SKM-1 (cell line): ENCODE results near the gene GPR39.
A peak's percentile ranks its signal among the peaks of the same experiment; 100 is the strongest.

ENCODE experiments used
- DNase-seq: peaks from one replicate; lab custom pipeline; 2025; ENCODE audit not compliant: unreplicated experiment; lab: John Stamatoyannopoulos, UW

The GPR39 gene

DNA sequence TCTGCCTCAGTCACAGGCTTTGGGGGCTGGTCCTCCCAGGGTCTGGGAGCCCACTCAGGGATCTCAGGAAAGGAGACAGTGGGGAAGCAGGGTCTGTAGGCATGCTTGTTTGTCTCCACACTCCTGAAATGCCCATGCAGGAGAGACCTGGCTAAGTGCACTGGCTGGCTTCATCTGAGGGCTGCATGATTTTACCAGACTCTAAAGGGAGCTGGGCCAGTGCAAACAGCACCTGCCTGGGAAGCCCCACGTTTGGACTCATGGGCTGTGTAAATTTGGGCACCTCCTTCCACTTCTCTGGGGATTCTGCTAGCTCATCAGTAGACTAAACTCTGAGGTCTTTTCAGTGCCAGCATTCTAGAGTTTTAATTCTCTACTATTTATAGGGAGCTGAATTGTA, 219.7 kb downstream of the GPR39 start:
- no peak for DNase-seq

DNA sequence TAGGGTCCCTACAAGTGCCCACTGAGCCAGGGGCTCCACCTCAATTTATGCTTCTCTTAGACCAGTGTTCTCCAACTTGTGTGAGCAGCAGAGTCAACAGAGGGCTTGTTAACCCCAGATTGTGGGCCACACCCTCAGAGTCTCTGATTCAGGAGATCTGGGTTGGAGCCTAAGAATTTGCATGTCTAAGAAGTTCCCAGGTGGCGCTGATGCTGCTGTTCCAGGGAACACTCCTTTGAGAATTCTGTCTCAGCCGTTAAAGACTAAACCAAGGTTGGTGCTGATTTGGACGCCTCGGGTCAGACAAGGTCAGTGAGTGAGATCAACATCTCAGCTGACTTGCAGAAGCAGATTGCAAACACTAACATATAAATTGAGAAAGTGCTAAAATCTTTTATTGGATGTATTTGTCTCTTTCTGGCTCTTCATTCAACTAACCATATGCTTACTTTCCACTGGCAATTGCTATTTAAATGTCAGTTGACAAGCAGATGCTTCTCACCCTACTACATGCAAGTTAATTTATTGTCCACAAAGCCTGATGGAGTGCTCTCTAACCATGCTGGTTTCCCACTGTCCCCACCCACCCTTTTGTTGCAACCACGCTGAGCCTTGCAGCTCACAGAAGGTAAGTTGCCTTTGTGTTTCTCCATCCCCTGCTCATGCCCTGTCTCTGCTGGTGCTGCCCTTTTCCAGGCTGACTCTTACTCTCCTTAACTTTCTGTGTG, 221.9 kb downstream of the GPR39 start:
- DNase-seq, result no peak

DNA sequence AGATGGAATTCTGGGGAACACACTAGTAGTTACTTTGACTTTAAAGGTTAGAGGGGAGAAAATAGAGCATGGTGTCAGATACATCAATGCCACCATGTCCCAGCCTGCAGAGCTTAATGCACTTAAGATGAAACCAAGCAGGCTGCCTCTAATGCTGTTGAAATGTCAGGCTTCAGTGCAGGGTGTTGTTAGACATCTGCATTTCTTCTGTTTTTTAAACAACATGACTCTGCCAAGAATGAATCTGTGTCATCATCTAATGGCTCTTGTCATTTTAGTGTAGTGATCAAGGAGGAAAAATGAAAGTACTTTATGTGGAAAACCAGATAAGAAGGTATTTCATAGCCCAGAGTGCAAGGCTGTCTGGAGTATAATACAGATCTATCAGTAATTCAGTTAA, 223.5 kb downstream of the GPR39 start:
- no peak for DNase-seq

DNA sequence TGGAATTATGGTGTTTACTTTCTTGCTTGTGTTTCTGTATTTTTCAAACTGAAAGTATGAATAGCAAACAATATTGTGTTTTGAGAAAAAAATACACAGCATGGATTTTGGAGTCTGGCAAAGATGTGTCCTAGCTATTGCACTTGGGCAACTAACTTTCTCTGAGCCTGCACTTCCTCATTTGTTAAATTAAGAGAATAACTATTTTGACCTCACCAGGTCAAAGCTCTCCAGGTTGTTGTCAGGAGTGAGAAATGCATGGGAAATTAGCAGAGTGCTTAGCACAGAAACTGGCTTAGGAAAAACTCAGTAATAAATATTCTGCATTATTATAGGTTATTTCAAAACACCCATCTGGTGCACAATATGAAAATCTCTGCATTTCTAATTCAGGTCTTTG, 225.2 kb downstream of the GPR39 start:
- DNase-seq, result peak; percentile 24

DNA sequence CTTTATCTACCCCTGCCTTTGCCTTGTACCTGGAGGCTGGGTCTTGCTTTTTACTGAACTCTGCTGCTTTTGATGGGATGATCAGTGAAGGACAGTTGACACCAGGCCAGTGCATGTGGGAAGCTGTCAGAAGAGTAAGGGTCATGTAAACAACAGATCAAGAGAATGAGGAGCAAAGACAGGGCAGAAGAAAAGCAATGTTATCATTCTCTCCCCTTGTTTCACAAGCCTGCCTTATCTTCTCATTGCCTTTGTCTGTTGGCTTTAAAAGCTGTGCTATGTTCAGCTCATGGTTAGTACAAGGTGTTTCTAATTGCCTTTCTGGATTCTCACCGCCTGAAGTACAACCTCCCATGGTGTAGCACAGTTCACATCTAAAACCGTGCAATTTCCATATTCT, 225.8 kb downstream of the GPR39 start:
- no peak for DNase-seq

DNA sequence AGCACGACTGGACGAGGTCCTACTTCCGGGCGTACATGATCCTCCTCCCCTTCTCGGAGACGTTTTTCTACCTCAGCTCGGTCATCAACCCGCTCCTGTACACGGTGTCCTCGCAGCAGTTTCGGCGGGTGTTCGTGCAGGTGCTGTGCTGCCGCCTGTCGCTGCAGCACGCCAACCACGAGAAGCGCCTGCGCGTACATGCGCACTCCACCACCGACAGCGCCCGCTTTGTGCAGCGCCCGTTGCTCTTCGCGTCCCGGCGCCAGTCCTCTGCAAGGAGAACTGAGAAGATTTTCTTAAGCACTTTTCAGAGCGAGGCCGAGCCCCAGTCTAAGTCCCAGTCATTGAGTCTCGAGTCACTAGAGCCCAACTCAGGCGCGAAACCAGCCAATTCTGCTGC, 228.6 kb downstream of the GPR39 start:
- no peak for DNase-seq

DNA sequence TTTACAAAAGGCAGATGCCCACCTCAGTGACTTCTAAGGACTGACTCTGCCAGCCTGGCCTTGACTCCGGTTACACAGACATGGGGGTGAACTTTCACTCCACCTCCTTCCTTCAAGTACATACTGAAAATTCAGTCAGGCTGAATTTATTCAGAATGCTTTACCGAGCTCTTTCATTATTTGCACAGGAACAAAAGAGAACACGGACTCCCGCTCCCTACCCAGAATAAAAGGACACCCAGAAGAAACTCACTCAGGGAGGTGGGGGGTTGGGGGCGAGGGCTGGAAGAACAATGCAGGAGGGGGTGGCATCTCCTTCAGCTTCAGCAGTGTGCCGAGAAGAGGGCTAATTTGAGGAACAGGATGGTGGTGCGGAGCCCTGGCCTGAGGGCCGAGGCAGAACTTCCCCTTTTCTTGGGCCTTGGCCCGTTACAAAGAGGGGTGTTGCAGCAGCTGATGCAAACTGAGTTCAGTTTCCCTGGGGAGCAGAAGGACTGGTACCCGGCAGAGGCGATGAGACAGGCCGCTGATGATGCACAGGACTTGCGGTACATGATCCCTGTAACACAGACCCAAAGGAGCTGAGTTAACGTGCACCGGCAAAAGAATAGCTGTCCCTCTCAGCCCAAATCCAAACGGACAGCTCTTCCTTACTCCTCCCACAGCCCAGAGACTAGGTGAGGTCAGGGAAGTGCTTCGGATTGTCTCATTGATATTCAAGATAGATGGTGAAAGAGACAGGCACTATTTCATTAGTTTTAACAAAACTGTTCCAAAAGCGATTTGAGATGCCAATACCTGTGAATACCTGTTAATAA, 229.3 kb downstream of the GPR39 start:
- peak; percentile 91 for DNase-seq

DNA sequence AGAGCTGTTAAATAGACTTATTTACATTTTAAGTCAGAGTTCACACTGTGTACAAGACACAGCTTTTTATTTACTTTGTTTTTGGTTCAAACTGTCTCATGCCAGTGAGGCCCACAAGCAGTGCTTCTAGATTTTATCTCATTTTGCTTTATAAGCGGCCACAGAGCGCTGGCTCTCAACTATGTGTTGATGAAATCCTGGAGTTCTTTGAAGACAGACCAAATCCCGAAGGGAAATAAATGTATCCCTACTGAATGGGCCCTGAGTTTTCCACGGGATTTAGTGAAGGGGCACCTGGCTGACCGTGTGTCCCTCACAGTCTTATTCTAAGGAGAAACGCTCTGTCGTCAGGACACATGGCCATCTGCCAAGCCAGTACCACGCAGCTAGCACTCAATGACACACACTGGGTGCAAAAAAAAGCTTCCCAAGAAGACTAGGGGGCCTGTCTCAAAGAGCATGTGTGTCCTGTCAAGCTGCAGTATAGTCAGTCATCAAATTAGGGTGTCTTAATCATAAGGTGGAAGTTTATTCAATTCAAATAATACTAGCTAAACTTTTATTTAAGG, 230.0 kb downstream of the GPR39 start:
- no peak for DNase-seq

DNA sequence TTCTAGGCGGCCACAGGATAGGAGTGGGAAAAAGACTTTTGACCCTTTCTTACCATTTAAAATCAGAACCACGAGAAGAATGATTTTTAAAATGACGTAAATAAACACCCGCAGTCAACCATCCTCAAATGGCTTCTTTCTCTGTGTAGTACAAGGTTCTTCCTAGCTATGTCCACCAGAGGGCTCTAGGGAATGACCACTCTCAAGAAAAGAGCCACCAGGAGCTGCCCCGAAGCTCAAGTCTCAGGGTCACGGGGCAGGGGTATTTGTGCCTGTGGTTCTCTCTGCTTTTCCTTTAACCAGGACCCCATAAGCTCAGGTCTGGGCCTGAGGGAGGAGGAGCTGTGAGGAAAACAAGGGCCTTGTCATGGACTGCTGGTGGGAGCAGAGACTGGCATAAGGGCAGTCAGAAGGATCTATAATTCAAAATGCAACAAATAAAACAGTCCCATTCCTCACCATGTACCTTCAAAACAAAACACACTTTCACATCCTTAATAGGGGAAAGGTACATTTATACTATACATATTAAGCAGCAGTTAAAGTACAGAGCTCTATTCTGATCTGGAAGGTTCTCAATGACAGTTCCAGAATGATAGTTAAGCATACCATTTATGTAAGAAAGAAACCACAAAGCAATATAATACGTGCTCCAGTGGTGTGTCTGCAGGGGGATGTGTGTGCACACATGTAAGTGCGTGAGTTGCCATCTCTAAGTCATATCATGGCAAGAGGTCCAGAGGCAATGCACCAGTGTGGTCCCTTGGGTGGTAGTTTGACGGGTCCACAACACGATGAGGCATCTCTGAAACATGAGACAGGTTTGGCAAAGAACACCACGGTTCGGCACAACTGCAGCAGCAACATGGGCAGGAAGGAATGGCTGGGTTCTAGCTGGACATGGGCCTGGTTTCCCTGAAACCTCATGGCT, 234.8 kb downstream of the GPR39 start:
- DNase-seq, result no peak

DNA sequence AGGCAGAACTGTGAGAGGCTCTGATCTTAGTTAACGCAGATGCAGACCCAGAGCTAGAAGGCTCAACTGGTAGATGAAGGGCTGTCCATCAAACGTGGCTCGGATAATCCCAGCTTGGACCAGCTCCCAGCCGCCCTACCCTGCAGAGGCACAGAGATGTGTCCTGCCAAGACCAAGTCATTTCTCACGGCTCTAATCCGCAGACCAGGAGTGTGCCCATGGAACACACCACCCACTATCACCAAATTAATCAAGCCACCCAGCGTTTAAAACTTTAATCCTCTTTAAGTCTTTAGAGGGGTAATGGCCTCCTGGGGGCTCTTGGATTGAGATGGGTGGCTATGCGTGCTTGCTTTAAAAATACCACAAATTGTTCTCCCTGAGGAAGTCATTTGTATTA, 235.9 kb downstream of the GPR39 start:
- DNase-seq, result no peak

DNA sequence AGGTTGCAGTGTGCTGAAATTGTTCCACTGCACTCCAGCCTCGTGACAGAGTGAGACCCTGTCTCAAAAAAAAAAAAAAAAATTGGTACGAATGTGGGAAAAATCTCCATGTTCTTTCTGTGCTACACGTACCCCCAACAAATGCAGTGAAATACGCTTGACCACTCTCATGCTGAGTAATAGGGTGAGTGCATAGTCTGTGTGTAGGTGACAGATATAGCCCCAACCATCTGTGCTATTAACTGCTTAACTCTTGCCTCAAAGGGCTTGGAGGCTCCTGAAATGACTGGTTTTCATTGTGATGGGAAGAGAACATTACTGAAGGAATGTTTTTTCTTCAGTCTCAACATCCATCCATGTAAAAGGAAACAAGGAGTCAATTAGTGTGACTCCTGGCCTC, 237.7 kb downstream of the GPR39 start:
- no peak for DNase-seq

DNA sequence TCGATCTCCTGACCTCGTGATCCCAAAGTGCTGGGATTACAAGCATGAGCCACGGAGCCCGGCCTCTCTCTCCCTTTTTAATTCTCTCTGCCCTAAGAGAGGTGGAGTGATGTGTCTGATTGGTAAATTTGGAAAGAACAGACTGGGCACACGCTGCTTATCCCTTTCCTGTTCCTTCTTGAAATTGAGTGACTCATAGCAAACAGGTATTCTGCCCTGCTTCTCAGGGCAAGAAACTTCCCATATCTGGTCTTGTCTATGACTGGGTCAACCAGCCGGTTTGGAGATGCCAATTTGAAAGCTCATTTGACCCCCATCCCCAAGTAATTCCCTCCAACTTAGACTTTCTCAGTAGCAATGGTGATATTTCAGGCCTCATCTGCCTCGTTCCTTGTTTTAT, 238.4 kb downstream of the GPR39 start:
- no peak for DNase-seq

DNA sequence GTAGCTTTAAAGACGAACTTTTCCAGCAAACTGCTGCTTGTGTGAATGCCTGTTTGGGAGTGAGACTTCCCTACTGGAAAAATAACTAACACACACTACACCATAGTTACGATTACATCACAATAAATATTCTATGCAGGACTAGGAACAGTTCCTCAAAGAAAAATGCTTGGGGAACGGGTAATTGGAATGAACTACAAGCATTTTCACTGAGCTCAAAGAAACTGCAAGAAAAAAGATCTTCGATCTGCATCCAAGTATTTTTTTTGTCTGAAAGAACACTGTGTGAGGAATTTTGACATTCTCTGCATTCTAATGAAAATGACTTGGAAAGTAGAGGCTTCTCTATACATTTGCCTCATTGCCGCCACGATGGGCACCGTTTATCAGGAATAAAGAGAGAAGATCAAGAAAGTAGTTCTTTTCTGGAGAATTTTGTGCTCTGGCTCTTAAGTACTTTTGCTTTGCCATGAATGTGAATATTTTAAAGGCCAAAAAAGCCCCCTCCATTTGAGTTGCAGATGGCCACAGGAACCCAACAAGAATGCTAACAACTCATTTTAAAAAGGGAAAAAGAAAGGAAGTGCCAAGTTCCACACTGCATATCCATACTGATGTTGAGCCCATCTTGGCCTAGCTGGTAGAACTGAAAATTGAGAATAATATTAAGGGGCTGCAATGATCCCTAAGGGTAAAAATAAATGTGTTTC, 239.8 kb downstream of the GPR39 start:
- DNase-seq, result no peak

DNA sequence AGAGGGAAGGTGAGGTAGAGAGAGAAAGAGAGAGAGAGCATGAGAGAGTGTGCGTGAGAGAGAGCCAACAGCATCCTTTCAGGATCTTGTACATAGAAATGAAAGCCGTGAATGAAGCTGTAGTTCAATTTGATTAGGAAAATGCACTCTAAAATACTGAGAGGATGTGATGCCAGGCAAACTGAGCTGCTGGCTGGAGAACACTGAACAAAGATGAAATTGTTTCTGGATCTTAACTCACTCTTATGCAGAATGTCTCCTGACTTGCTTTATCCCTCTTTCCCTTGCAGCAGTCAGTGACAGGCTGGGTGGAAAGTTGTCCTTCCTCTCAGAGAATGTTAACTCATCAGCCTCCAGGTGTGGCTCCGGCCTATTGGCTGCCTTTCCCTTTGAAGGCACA, 242.7 kb downstream of the GPR39 start:
- no peak for DNase-seq

DNA sequence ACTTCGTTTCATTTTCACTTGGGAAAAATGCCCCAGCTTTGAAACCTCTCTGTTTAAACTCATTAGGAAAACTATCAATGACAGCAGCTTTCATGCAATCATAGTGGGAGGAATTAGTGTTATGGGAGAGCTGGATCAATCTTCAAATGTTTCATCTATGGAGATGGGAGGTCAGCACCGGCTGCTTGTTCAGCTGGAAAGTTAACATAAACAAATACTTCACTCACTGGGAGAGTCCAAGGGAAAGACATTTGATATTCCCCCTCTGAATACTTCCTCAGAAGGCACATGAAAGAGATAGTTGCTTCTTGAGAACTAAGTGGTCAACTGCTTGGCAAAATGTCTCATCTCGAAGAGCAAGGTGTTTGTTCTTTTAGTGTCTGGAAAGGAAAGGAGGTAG, 246.1 kb downstream of the GPR39 start:
- DNase-seq, result no peak

DNA sequence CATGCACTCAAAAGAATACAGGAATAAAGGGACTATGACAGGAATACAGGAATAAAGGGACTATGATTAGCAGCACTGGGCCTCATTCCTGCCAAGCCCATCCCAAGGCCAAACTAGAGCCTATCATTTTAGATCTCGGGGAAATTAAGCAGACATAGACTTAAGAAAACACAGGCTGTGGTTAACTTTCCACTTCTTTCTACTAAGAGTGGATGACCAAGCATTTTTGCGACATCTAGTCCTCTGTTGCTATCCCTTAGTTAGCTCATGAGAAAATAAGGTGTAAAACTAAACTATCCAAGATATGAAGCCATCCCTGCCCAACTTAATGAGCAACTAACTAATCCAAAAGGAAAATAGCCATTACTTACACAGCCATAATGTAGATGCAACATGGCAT, 247.5 kb downstream of the GPR39 start:
- DNase-seq, result no peak

DNA sequence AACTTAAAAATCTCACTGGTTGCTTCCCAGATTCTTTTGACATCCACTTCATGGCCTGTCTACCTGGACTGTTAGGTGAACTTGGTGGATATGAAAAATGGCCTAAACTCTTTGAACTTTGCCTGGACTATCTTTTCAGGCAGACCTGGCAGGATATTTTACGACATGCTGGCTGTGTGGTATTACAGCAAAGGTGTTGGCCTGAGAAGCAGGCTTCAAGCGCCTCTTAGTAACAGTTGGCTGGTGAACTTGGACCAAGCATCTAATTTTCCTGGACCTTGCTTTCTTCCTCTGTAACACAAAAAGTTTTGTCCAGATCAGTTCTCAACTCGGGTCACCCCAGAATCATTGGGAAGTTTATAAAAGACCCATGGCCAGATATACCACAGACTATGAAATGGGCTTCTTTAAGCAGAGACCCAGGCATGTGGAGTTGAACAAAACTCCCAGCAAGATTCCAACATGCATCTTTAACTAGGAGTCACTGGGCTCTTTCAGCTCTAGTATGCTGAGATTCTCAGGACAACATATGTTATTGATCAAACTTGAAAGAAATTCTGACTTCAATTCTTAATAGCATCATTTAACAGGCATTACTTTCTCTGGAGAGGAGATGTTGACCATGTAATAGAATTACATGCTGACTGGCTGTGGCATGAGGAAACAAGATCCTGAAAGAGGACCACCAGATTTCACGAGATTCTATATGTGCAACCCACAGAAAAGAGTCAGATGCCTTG, 249.0 kb downstream of the GPR39 start:
- no peak for DNase-seq

DNA sequence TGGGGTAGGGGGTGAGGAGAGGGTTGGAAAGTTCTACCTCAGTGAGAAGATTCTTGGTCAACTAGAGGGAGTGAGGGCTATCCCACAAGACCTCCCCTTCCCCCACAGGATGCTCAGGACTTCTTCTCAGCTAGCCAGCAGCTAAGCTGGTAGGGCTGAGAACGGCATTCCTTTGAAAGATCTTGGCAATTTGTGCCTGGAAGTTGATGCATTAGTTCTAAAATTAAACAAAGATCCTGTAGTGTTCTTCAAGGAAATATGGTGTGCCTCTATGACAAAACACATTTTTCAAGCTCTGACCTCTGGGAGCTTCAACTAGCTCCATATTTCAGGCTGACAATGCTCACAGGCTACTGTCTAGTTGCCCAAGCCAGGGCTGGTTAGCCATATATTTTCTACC, 251.1 kb downstream of the GPR39 start:
- no peak for DNase-seq

DNA sequence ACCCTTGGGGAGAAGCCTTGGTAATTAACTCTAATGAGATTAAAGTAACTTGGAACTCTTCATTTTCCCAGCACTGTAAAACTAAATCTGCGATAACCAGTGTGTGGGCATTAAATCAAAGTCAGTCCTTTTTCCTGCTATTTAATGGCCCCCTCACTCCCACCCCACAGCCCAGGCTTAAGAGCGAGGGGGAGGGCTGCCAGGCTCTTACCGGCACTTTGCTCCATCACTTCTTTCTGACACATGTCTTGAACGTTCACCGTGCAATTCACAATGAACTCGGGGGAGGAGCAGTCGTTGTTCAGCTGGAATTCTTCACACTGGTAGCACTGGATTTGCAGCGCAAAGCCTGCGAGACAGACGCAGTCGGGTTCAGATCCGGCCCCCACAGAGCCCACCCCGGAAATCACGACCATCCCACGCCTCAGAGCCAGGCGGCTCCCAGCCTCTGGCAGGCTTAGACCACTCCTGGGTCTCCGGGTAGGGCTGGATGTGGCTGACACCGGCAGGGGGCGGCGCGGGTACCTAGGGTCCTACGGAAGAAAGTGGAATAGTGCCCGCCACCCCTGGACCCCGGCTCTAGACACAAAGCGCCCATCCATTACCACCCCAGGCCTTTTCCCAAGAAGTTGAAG, 251.7 kb downstream of the GPR39 start:
- no peak for DNase-seq
